SH-SY5Y (cell line): ENCODE measurements around the gene ADCY5.

Experiments used
- GATA2 ChIP-seq: IDR thresholded peaks from 2 replicates; pipeline ENCODE4 v1.6.1; 2011; ENCODE audit warnings: mild to moderate bottlenecking, low read depth, low read length
- GATA3 ChIP-seq: IDR thresholded peaks from 2 replicates; pipeline ENCODE4 v1.6.1; 2011; ENCODE audit warnings: low read depth, mild to moderate bottlenecking, low read length, moderate library complexity

ADCY5 gene

DNA sequence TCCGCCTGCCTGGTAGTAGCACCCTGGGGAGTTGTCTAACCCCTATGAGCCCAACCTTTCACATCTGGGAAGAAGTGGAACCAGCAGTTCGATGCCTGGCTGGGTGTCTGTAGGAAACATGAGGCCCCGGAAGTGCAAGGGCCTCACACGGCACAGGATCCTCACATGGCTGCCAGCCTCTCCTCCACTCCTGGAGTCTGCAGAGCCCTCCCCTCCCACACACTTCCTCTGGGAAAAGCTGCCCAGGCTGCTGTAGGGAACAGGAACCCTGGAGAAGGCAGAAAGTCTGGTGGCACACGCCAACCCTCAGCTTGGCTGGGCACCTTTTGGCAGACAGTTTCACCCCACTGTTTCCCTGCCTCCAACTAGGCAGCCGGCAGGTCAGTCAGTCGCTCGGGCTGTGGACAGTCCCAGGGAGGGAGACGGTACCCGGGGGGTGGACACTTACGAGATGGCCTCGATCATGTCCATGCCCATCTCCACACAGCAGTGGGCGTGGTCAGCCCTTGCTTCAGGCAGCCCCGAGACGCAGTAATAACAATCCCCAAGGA is 118.4 kb downstream of the ADCY5 start:
- TF ChIP-seq GATA2 = no peak
- TF ChIP-seq GATA3 = no peak

DNA sequence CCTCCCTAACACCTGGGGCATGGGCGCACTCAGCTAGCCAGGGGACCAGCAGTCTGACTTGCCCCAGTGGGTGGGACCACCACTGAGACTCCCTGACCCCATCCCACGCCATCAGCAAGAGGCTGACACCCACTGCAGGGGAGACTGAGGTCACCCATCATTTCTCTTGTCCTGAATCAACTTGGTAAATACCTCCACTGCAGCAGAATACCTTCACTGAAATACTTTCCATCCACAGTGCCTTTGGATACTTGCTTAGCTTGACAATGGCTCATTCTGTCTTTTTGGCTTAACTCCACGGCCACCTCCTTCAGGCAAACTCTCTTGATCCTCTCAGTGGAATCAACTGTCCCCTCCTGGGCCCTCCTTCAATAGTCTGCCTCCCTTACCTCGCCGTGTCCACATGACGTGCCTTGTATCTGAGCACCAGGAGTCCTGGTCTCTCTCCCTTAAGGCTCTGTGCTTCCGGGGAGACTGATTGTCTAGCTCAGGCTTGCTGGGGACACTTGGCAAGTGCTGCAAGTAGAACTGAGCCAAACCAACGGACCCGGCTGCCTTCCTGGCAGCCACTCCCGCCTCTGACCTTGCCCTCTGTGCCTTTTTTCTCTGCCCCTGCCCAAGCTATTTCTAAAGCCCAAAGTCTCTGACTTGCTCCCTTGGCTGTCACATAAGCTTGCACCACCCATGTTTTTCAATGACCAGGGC is 119.1 kb downstream of the ADCY5 start:
- TF ChIP-seq GATA3 (no peak), GATA2 (no peak)

DNA sequence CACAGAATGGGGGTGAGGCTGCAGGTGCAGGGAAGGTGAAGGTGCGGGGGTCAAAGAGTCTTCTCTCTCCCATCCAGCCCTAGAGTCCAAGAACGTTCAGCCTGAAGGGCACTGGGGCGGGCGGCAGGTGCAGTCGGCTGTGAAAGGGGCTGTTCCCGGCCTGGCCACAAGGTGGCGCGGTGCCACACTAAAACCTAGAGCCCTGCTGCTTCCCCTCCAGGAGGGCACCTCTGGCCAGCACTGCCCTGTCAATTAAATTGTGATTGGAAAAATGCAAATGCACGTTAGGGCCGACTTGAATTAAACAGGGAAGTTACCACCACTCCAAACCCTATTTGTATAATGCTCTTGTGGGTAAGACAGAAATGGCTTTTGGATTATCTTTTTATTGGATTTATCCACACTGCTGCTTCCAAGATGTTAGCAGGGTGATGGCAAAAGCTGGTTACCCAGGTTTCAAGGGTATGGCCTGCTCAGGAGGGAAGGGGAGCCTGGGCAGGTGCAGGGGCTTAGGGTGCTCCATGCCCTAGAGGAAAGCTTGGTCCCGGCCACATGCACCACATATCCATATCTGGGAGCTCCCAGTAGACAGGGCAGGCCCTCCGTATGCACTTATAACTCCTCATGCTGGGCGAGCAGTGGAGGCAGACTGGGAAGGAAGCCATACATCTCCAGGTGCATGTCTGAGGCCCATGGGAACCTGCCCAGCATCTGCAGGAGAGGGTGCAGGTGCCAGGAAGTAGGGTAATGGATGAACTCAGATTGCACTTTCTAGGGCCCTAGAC is 119.8 kb downstream of the ADCY5 start:
- TF ChIP-seq GATA3 (no peak), GATA2 (no peak)

DNA sequence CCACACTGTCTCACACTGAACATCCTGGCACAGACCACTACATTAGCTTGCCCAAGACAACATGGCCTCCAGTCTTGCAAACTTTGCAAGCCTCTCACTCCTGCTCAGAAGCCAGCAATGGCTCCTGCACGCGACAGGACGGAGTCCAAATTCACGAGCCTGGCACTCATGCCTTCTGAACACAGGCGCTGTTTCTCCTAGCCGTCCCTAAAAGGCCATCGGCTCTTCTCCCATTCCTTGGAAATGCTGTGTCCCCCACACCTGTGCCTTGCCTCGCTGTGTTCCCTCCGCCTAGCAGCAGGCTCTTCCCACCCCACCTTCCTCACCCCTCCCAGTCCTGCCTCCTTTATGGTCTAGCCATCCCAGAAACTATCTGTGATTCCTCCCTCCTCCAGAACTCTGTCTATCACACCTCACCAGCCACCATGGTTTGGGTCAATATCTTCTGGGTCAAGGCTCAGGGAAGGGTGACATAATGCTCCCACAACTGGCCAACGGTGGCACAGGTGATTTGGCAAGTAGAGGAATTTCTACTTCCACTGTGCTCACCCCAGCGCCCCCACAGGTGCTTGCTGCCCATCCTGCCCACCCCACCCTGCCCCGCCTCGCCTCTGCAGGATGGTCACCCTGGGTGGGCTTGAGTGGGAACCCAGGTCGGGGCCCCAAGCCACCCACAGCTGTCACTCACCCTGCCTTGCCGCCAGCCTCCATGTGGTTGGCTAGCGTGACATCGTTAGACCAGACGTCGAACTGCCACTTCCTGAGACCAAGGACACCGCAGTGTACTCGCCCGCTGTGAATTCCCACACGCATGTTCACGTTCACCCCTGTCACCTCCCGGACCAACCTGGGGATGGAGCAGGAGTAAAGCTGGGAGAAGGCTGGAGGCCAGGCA is 120.7 kb downstream of the ADCY5 start:
- TF ChIP-seq GATA3 = no peak
- TF ChIP-seq GATA2 = no peak

DNA sequence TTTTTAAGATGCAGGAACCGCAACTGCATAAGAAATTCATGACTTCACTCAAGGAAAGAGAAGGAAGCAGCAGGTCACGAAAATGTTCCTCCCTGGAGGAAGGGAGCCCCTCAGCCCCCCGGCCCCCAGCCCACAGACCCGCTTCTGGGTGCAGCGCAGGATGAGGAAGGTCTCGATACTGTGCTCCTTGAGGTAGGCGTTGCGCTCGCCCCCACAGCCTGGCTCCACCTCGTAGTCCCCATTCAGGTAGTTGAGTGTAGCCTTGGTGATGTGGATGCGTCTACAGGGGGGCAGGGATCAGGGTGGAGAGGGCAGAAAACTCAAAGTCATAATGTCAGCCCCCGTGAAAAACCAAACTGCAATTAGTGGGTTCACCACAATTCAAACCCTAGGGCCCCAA is 121.4 kb downstream of the ADCY5 start:
- TF ChIP-seq GATA3 = no peak
- TF ChIP-seq GATA2 = no peak

DNA sequence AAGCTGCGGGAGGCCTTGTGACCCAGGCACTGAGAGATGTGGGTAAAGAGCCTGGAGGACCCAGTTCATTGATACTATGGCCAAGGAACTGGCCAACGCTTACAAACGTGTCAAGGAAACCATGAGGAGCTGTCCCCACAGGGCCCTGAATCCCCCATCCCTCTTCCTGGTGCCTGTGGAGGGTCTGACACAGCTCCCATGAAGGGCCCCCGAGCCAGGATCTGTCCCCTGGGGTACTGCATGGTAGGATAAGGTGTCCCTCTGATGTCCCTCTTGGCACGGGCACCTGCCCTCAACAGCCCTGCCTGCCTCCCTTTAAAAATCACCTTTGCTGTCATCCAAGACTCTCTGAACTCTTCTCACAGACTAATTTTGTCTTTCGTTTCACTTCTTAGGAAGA is 122.4 kb downstream of the ADCY5 start:
- TF ChIP-seq GATA3 = no peak
- TF ChIP-seq GATA2 = no peak

DNA sequence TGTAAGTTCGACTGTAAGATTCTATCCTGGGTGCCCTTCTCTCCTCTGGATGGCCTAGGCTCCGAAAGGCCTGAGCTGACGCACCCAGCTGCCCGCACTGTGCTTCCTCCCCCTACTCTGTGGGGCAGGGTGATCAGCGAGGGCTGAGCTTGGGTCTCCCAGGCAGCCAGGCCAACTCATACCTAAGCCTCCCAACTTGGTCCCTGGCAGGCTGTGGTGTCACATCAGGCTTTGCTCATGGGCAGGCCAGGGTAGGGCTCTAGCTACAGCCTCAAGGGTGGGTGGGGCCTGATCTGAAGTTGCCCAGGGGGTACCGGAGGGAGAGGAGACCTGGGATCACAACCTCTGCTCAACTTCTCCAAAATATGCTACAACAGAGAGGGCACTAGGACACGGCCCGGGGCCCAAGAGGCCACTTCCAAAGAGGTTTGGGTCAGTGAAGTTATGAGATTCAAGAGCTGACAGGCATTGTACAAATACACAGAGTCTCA is 123.1 kb downstream of the ADCY5 start:
- no peak for TF ChIP-seq GATA2
- TF ChIP-seq GATA3 = no peak

DNA sequence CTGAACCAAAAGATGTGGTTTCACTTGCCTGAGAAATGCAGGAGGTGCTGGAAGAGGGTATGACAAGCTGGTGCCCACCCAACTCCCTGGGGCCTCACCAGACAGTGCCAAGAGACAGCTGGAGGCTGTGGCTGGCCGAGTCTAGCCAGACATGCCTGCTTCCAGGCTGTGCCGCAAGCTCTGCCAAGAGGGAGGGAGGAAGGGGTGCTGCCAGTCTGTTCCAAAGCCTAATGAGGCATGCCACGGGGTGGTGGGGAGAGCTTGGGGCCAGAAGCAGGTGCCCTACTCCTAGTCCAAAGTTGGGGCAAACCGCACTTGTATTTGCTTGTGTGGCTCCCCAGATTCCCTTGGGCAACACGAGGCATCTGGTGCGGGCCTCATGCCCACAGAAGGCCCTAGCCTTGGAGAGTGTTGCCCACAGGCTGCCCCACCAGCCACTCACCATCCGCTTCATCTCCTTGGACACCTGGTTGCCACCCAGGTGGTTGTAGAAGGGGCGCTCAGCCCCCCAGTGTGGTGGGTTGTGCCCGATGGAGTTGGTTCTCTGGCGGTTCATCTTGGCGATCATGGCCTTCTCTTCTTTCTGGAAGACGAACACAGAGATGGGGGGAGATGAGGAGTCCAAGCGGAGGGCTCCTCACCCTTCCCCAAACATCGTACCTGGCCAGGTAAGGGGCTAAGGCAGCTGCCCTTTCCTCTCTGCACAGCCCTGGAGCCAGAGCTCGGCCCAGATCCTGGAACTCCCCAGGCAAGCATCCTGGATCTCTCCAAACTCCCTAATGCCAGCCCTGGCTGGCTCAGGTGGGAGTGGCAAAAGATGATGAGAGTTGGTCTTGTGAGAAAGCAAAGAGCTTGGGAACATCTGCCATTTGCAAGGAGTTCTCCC is 123.8 kb downstream of the ADCY5 start:
- no peak for TF ChIP-seq GATA2
- TF ChIP-seq GATA3 = no peak

DNA sequence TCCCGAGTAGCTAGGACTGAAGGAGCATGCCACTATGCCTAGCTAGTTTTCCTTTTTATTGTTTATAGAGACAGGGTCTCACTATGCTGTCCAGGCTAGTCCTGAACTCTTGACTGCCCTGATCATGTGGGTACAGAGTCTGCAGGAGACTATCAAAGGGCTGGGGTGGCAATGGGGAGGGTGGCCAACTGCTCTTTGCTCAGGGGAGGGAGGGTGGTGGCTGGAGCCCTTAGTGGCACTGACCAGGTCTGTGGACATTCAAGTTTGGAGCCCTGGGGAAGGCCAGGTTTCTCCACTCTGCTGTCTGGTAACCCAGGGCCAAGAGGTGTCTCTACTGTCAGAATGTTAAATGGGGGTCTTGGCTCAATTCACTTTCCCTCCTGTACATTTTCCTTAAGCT is 125.1 kb downstream of the ADCY5 start:
- TF ChIP-seq GATA2 = no peak
- TF ChIP-seq GATA3 = no peak

DNA sequence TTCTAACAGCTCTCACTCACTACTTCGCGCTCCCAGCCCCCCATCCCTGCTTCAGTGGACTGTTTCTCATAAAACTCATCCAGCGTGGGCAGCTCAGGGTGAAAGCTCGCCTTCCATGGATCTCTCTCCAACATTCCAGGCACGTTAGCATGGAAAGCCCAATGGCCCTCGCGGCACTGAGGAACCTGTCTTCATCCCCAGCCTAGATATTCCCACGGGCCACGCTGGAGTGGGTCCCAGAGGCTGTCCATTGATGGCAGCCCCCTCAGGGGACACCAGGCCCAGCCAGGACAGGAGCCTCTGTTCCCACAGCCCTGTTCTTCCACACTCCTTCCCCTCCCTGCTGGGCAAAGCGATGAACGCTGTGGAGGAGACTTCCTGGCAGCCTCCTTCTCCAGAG is 126.0 kb downstream of the ADCY5 start:
- no peak for TF ChIP-seq GATA3
- no peak for TF ChIP-seq GATA2

DNA sequence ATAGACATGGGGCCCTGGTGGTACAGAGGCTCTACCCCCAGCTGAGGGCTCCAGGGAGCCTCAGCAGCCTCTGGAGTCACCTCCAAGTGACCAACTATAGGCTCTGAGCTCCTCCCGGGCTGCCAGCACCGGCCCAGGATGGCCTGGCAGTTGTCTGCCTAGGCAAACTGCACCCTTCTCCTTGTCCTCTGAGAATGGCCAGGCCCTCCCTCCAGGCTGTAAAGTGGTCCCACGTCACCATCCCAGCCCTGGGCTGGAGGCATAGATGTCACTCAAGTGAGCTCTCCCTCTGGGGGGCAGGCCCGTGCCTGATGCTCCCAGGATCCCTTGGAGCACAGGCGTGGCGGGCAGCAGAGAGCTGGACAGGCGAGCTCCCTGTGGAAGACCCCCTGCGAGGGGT is 127.1 kb downstream of the ADCY5 start:
- TF ChIP-seq GATA3 (no peak), GATA2 (no peak)

DNA sequence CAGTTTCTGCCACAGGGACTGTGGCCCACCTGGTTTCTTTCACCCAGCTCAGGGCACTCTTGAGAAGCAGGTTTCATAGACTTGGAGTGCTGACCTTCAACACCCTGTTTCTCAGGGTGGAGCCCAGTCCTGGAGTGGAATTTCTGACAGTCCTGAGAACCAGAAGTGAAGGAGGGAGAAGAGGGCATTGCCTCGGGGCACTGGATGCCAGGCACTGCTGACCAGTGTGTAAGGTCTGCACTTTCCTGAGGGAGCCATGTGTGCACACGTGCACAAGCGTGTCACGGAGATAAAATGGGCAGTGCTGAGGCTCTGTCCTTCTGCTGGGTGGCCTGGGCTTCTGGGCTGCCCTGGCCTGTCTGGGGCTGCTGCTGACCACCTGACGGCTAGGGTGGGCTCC is 128.7 kb downstream of the ADCY5 start:
- TF ChIP-seq GATA3 (no peak), GATA2 (no peak)

DNA sequence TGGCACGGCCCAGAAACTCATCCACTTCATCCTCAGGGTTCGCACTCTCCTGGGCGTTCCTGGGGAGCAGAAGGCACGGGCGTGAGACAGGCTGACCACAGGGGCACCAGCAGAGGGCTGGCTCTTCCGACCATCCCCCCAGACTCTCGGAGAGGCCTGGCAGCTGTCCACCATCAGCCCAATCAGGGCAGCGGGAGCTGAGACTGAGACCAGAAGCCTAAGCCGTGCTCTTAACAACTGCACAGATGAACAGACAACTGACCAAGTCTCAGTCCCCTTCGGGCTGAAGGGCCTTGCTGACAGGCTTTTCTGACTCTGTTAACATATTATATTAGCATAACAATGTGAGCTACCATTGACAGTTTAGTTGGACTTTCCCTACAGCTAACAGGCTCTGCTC is 129.1 kb downstream of the ADCY5 start:
- TF ChIP-seq GATA3 (no peak), GATA2 (no peak)
